Hypothalamus (tissue), 51 donors: Measurements from ENCODE around the gene NR1D1.
A peak's percentile ranks its signal among the peaks of the same experiment; 100 is the strongest.

Source experiments
- DNase-seq, 51 donors: peaks; one replicate each; lab custom pipeline; 2025; lab: John Stamatoyannopoulos, UW

NR1D1 gene

GRCh38 chr17:40067710-40068109 is 32.7 kb downstream of the NR1D1 start:
- DNase-seq = no peak

GRCh38 chr17:40065769-40066510 is 34.4 kb downstream of the NR1D1 start:
- peak in 14 of 51 donors; percentile 23 to 61 (median 44) for DNase-seq

- peak in 20 of 51 donors; percentile 21 to 61 (median 44) for DNase-seq
These were observed 35.2 kb downstream of the NR1D1 start for GRCh38 chr17:40064971-40065768.

GRCh38 chr17:40063901-40064531 is 36.4 kb downstream of the NR1D1 start:
- peak in 18 of 51 donors; percentile 25 to 68 (median 42) for DNase-seq

GRCh38 chr17:40063187-40063771 is 37.1 kb downstream of the NR1D1 start:
- peak in 15 of 51 donors; percentile 22 to 61 (median 50) for DNase-seq

- peak in 40 of 51 donors; percentile 22 to 84 (median 62) for DNase-seq
These were observed 37.8 kb downstream of the NR1D1 start, which contains the start of gene THRA for GRCh38 chr17:40062329-40063186. THRA (plus strand) TSS chr17:40062965; CDS start chr17:40074489, 11,524 bp downstream.

- no peak for DNase-seq
These were observed 38.8 kb downstream of the NR1D1 start for GRCh38 chr17:40061609-40062038.

- DNase-seq = peak in 1 of 51 donors; percentile 20
These were observed 39.3 kb downstream of the NR1D1 start for GRCh38 chr17:40060887-40061608.

GRCh38 chr17:40059729-40060475 is 40.5 kb downstream of the NR1D1 start:
- peak in 2 of 51 donors; percentile 15 to 27 for DNase-seq

- DNase-seq = no peak
These were observed 41.5 kb downstream of the NR1D1 start for GRCh38 chr17:40058865-40059264.

- DNase-seq = no peak
These were observed 42.1 kb downstream of the NR1D1 start for GRCh38 chr17:40058186-40058784.

- peak in 2 of 51 donors; percentile 5 to 42 for DNase-seq
These were observed 43.9 kb downstream of the NR1D1 start for GRCh38 chr17:40056379-40057015.
